GM12878 (cell line): ENCODE data around the gene DHCR7.
A peak's percentile ranks its signal among the peaks of the same experiment; 100 is the strongest.

ENCODE experiments used
- MEF2B ChIP-seq: fragments of 450-650 bp; IDR thresholded peaks from 2 replicates; pipeline ENCODE4 v1.6.1; 2018; ENCODE audit warnings: mild to moderate bottlenecking, moderate library complexity; ENCODE audit not compliant: partially characterized antibody, poor library complexity, severe bottlenecking
- NFYB ChIP-seq: IDR thresholded peaks from 2 replicates; pipeline ENCODE4 v1.6.1; 2011; ENCODE audit warnings: low read depth, mild to moderate bottlenecking, low read length, improper control_type of control experiment, moderate library complexity; ENCODE audit not compliant: insufficient read depth
- PAX5 ChIP-seq: IDR thresholded peaks from 2 replicates; pipeline ENCODE4 v1.6.1; 2011; ENCODE audit warnings: low read depth, low read length, borderline replicate concordance
- PAX8 ChIP-seq: fragments of 450-650 bp; IDR thresholded peaks from 2 replicates; pipeline ENCODE4 v1.6.1; 2017; ENCODE audit warnings: mild to moderate bottlenecking, moderate library complexity
- POLR2A ChIP-seq: IDR thresholded peaks from 2 replicates; pipeline ENCODE4 v1.6.1; 2011; ENCODE audit warnings: low read depth, mild to moderate bottlenecking, low read length
- TAF1 ChIP-seq: IDR thresholded peaks from 2 replicates; pipeline ENCODE4 v1.6.1; 2011; ENCODE audit warnings: mild to moderate bottlenecking, low read depth, low read length, borderline replicate concordance
- ZNF217 ChIP-seq: fragments of 450-650 bp; IDR thresholded peaks from 2 replicates; pipeline ENCODE4 v1.6.1; 2017; ENCODE audit warnings: antibody characterized with exemption, mild to moderate bottlenecking
- TF ChIP-seq, protein P1 (sequence below), 3 experiments: IDR thresholded peaks in 2 of 3; conservative IDR thresholded peaks in 1 of 3; 2 replicates each; pipeline ENCODE4 v1.5.1; 2011; ENCODE audit warnings: low read depth in 3 of 3, low read length in 3 of 3, mild to moderate bottlenecking in 3 of 3, control low read depth in 2 of 3, moderate library complexity in 2 of 3, inconsistent platforms in 1 of 3, mixed read lengths in 1 of 3; ENCODE audit not compliant: control insufficient read depth in 2 of 3, insufficient read depth in 1 of 3; ENCODE audit errors: extremely low read depth in 1 of 3
- TF ChIP-seq, protein P2 (sequence below): IDR thresholded peaks from 2 replicates; pipeline ENCODE4 v1.6.1; 2012; ENCODE audit warnings: low read depth, low read length, improper control_type of control experiment

DNA sequence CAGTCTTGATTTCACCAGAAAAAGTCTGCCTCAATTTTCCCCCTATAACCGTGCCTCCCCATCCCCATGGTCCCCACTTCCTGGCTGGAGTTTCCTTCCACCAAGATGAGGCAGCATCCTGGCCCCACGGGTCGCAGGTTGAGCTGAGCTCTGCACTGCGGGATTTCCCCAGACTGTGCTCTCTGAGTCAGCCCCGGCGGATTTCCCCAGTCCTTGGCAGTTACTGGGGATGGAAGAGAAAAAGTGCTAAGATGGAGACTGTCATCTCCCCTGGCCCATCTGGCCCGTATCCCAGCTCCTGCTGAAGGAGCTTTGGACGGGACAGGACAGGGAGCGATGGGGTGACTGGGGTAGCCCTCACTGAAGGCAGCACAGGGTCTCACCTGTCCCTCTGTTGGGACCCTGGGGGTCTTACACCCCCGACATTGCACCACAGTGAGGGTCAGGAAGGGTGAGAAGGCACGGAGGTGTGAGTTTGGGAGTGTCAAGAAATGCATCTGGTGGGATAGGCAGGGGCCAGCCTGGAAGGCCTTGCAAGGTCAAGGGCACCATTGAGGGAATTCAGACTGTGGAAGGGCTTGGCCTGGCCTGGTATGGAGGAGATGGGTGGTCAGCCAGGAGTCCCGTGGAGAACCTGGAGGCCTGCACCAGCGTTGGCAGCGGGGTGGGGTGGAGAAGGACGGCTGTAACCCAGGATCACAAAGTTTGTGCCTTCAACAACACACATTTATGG lies 41.3 kb upstream of the DHCR7 start:
- TF ChIP-seq NFYB (no peak), ZNF217 (no peak), TAF1 (no peak), POLR2A (peak; percentile 36; the same call in 1 of the 2 replicates), MEF2B (no peak), PAX8 (no peak), PAX5 (no peak)
- TF ChIP-seq, protein P1, sequence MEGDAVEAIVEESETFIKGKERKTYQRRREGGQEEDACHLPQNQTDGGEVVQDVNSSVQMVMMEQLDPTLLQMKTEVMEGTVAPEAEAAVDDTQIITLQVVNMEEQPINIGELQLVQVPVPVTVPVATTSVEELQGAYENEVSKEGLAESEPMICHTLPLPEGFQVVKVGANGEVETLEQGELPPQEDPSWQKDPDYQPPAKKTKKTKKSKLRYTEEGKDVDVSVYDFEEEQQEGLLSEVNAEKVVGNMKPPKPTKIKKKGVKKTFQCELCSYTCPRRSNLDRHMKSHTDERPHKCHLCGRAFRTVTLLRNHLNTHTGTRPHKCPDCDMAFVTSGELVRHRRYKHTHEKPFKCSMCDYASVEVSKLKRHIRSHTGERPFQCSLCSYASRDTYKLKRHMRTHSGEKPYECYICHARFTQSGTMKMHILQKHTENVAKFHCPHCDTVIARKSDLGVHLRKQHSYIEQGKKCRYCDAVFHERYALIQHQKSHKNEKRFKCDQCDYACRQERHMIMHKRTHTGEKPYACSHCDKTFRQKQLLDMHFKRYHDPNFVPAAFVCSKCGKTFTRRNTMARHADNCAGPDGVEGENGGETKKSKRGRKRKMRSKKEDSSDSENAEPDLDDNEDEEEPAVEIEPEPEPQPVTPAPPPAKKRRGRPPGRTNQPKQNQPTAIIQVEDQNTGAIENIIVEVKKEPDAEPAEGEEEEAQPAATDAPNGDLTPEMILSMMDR (IDR thresholded peaks at IDR 0.05 in 2 of 3, conservative IDR thresholded peaks at IDR 0.05 in 1 of 3; ENCODE audit: control insufficient read depth in 2 of 3, extremely low read depth in 1 of 3, insufficient read depth in 1 of 3, low read depth in 3 of 3, low read length in 3 of 3) = no peak
- TF ChIP-seq, protein P2, sequence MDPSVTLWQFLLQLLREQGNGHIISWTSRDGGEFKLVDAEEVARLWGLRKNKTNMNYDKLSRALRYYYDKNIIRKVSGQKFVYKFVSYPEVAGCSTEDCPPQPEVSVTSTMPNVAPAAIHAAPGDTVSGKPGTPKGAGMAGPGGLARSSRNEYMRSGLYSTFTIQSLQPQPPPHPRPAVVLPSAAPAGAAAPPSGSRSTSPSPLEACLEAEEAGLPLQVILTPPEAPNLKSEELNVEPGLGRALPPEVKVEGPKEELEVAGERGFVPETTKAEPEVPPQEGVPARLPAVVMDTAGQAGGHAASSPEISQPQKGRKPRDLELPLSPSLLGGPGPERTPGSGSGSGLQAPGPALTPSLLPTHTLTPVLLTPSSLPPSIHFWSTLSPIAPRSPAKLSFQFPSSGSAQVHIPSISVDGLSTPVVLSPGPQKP = no peak
